H1 (cell line): Measurements from ENCODE around the gene SAPCD1. TPM values are rescaled to one million over a fixed set of nuclear protein-coding genes. Genes with fewer than 3 reads are reported as not detected.
A peak's percentile ranks its signal among the peaks of the same experiment; 100 is the strongest.

Experiments used
- CTCF ChIA-PET: fragments of 300-600 bp; sonication (Branson Sonifier 250); formaldehyde crosslinking; loops from one replicate; lab custom pipeline; 2021; ENCODE audit not compliant: partially characterized antibody; lab: Charles Lee
- POLR2A ChIA-PET: fragments of 300-600 bp; sonication (Branson Sonifier 250); formaldehyde crosslinking; loops from one replicate; lab custom pipeline; 2021; ENCODE audit warnings: inconsistent platforms; ENCODE audit not compliant: partially characterized antibody; lab: Charles Lee
- DNase-seq, 2 experiments: peaks; one replicate each; pipeline versions ENCODE4 v3.0.0 to v3.0.0-alpha.2; 2010 to 2022; ENCODE audit warnings: low spot score in 2 of 2, low read depth in 1 of 2, mixed read lengths in 1 of 2
- FAIRE-seq: peaks from 2 replicates; lab custom pipeline; 2011; peaks lifted over from hg19 to GRCh38; lab: Jason Lieb, UNC
- H2AFZ ChIP-seq: 2 replicates; pipeline ENCODE4 v1.8.1; 2012; ENCODE audit warnings: low read length, inconsistent platforms
- H2AK5ac ChIP-seq: 2 replicates; pipeline ENCODE4 v1.6.1; 2013; ENCODE audit warnings: low read depth, low read length
- H2BK120ac ChIP-seq: replicated peaks from 2 replicates; pipeline ENCODE3; 2013; ENCODE audit warnings: low read depth, low read length, inconsistent platforms
- H2BK12ac ChIP-seq: 2 replicates; pipeline ENCODE4 v1.6.1; 2013; ENCODE audit warnings: low read depth, low read length
- H2BK15ac ChIP-seq: 2 replicates; pipeline ENCODE4 v1.6.1; 2013; ENCODE audit warnings: low read length
- H2BK20ac ChIP-seq: 2 replicates; pipeline ENCODE4 v1.6.1; 2013; ENCODE audit warnings: low read length
- H2BK5ac ChIP-seq: 2 replicates; pipeline ENCODE4 v1.6.1; 2013; ENCODE audit warnings: low read depth, low read length
- H3K14ac ChIP-seq: 2 replicates; pipeline ENCODE4 v1.6.1; 2013; ENCODE audit warnings: inconsistent platforms; ENCODE audit not compliant: insufficient read length
- H3K18ac ChIP-seq: 2 replicates; pipeline ENCODE4 v1.6.1; 2013; ENCODE audit warnings: low read length; ENCODE audit errors: extremely low read depth
- H3K23ac ChIP-seq: 2 replicates; pipeline ENCODE4 v1.6.1; 2013; ENCODE audit warnings: inconsistent platforms; ENCODE audit not compliant: insufficient read length
- H3K23me2 ChIP-seq: 2 replicates; pipeline ENCODE4 v1.6.1; 2013; ENCODE audit warnings: low read depth, low read length
- H3K27ac ChIP-seq: 2 replicates; pipeline ENCODE4 v1.6.1; 2011; ENCODE audit warnings: low read depth, low read length, inconsistent platforms
- H3K27me3 ChIP-seq, 4 experiments: replicated peaks in 1 of 4; 1 replicate in 1 of 4; 2 replicates in 3 of 4; pipeline versions ENCODE4 v1.6.1 to v1.8.1; 2011 to 2013; ENCODE audit warnings: low read length in 3 of 4, mild to moderate bottlenecking in 3 of 4, inconsistent platforms in 2 of 4, mixed read lengths in 2 of 4, moderate library complexity in 1 of 4; ENCODE audit not compliant: control insufficient read depth in 3 of 4, insufficient read depth in 3 of 4; ENCODE audit errors: extremely low read depth in 1 of 4
- H3K36me3 ChIP-seq, 4 experiments: 2 replicates each; pipeline versions ENCODE4 v1.6.1 to v1.8.1; 2011 to 2013; ENCODE audit warnings: mild to moderate bottlenecking in 4 of 4, low read length in 3 of 4, moderate library complexity in 2 of 4, control low read depth in 1 of 4, inconsistent platforms in 1 of 4; ENCODE audit not compliant: insufficient read depth in 4 of 4, control insufficient read depth in 2 of 4
- H3K4ac ChIP-seq: replicated peaks from 2 replicates; pipeline ENCODE3; 2013; ENCODE audit warnings: low read length, low read depth, mixed read lengths, inconsistent platforms; ENCODE audit not compliant: insufficient read length
- H3K4me1 ChIP-seq, 4 experiments: replicated peaks in 1 of 4; 1 replicate in 1 of 4; 2 replicates in 3 of 4; pipeline versions ENCODE4 v1.6.1 to v1.8.1; 2011 to 2013; ENCODE audit warnings: low read length in 3 of 4, inconsistent platforms in 2 of 4, mixed read lengths in 1 of 4; ENCODE audit not compliant: insufficient read depth in 4 of 4, control insufficient read depth in 3 of 4
- H3K4me2 ChIP-seq, 2 experiments: 2 replicates each; pipeline versions ENCODE4 v1.6.1 to v1.8.1; 2011 to 2013; ENCODE audit warnings: low read depth in 2 of 2, low read length in 2 of 2, control low read depth in 1 of 2, inconsistent platforms in 1 of 2, mild to moderate bottlenecking in 1 of 2; ENCODE audit not compliant: insufficient read depth in 1 of 2
- H3K4me3 ChIP-seq, 4 experiments: fragments of 200-600, 300-600 bp in 1 of 4; sonication (generic), shearing (Covaris generic), sonication (Bioruptor Twin) in 1 of 4; 2 replicates each; pipeline versions ENCODE4 v1.5.1 to v1.8.1; 2011 to 2016; ENCODE audit warnings: low read length in 4 of 4, low read depth in 3 of 4, control low read depth in 2 of 4, inconsistent platforms in 2 of 4, mild to moderate bottlenecking in 2 of 4, mixed read lengths in 1 of 4, moderate library complexity in 1 of 4; ENCODE audit not compliant: insufficient read depth in 2 of 4; ENCODE audit errors: extremely low read depth in 1 of 4
- H3K56ac ChIP-seq: replicated peaks from 2 replicates; pipeline ENCODE3; 2013; ENCODE audit warnings: low read depth, mild to moderate bottlenecking, mixed read lengths, low read length, inconsistent platforms; ENCODE audit not compliant: insufficient read length
- H3K79me1 ChIP-seq: 2 replicates; pipeline ENCODE4 v1.6.1; 2013; ENCODE audit warnings: low read depth, low read length, control low read depth
- H3K79me2 ChIP-seq, 2 experiments: 2 replicates each; pipeline versions ENCODE4 v1.6.1 to v1.8.1; 2012 to 2013; ENCODE audit warnings: low read length in 2 of 2, mild to moderate bottlenecking in 2 of 2, inconsistent platforms in 1 of 2; ENCODE audit not compliant: insufficient read depth in 2 of 2, control insufficient read depth in 1 of 2
- H3K9ac ChIP-seq, 4 experiments: replicated peaks in 1 of 4; 1 replicate in 1 of 4; 2 replicates in 3 of 4; pipeline versions ENCODE4 v1.6.1 to v1.8.1; 2011 to 2013; ENCODE audit warnings: low read depth in 3 of 4, low read length in 3 of 4, control low read depth in 2 of 4, mild to moderate bottlenecking in 2 of 4, moderate library complexity in 2 of 4, inconsistent platforms in 1 of 4; ENCODE audit errors: extremely low read depth in 1 of 4
- H3K9me3 ChIP-seq, 2 experiments: 2 replicates each; pipeline versions ENCODE4 v1.6.1 to v1.8.1; 2012 to 2013; ENCODE audit warnings: mild to moderate bottlenecking in 2 of 2, moderate library complexity in 2 of 2, control low read depth in 1 of 2, inconsistent platforms in 1 of 2, low read depth in 1 of 2, low read length in 1 of 2, mixed read lengths in 1 of 2; ENCODE audit not compliant: insufficient read depth in 2 of 2
- H4K20me1 ChIP-seq, 2 experiments: replicated peaks in 1 of 2; 2 replicates each; pipeline versions ENCODE3 to v1.8.1; 2011 to 2013; ENCODE audit warnings: inconsistent platforms in 2 of 2, low read length in 2 of 2, mild to moderate bottlenecking in 1 of 2; ENCODE audit not compliant: insufficient read depth in 2 of 2, control insufficient read depth in 1 of 2
- H4K5ac ChIP-seq: 2 replicates; pipeline ENCODE4 v1.6.1; 2013; ENCODE audit warnings: low read length, low read depth, mixed read lengths, inconsistent platforms; ENCODE audit not compliant: insufficient read length
- H4K8ac ChIP-seq: 2 replicates; pipeline ENCODE4 v1.8.0; 2013; ENCODE audit warnings: mild to moderate bottlenecking, moderate library complexity, low read length, inconsistent platforms; ENCODE audit not compliant: insufficient read depth; ENCODE audit errors: extremely low read depth
- H4K91ac ChIP-seq: replicated peaks from 2 replicates; pipeline ENCODE3; 2013; ENCODE audit warnings: low read length, mixed read lengths, inconsistent platforms; ENCODE audit not compliant: insufficient read length
- CBX5 ChIP-seq: fragments of 300-800, 300-1000 bp; sonication (generic); IDR thresholded peaks from 2 replicates; pipeline ENCODE4 v1.7.1; 2016; ENCODE audit warnings: antibody characterized with exemption, low read length, low read depth
- CHD2 ChIP-seq: IDR thresholded peaks from 2 replicates; pipeline ENCODE4 v1.6.1; 2012; ENCODE audit warnings: low read length, improper control_type of control experiment
- KDM5A ChIP-seq: fragments of 200-600 bp; IDR thresholded peaks from 2 replicates; pipeline ENCODE4 v1.7.1; 2012; ENCODE audit warnings: mild to moderate bottlenecking, low read length, inconsistent platforms, mixed read lengths
- NANOG ChIP-seq: IDR thresholded peaks from 2 replicates; pipeline ENCODE4 v1.6.1; 2011; ENCODE audit warnings: low read length, low read depth, mild to moderate bottlenecking, inconsistent platforms; ENCODE audit not compliant: insufficient read depth, poor library complexity, severe bottlenecking
- RAD21 ChIP-seq, 2 experiments: IDR thresholded peaks in 1 of 2; conservative IDR thresholded peaks in 1 of 2; 2 replicates each; pipeline ENCODE4 v1.6.1; 2011; ENCODE audit warnings: low read depth in 2 of 2, low read length in 2 of 2, improper control_type of control experiment in 1 of 2, inconsistent platforms in 1 of 2, mild to moderate bottlenecking in 1 of 2, moderate library complexity in 1 of 2
- RFX5 ChIP-seq: IDR thresholded peaks from 2 replicates; pipeline ENCODE4 v1.6.1; 2011; ENCODE audit warnings: low read depth, low read length, improper control_type of control experiment, borderline replicate concordance
- RNF2 ChIP-seq: fragments of 200-900, 300-1000 bp; sonication (generic); IDR thresholded peaks from 2 replicates; pipeline ENCODE4 v1.7.1; 2016; ENCODE audit warnings: borderline replicate concordance, low read depth, mild to moderate bottlenecking, antibody characterized with exemption, low read length; ENCODE audit not compliant: poor library complexity, severe bottlenecking; ENCODE audit errors: missing control alignments
- SIRT6 ChIP-seq: IDR thresholded peaks from one replicate; pipeline ENCODE4 v1.7.1; 2012; ENCODE audit warnings: low read length, inconsistent platforms
- WGBS, 2 experiments: shearing (Covaris generic) in 1 of 2; methylation state at CpG; one replicate each; pipeline versions ENCODE4 v1.1.6 to v1.1.7; 2013 to 2015; ENCODE audit warnings: low lambda C conversion rate in 2 of 2, mixed read lengths in 2 of 2, inconsistent platforms in 1 of 2, low coverage in 1 of 2, missing lambda C conversion rate in 1 of 2; ENCODE audit not compliant: insufficient replicate concordance in 2 of 2, insufficient coverage in 1 of 2, insufficient read length in 1 of 2; ENCODE audit errors: extremely low coverage in 1 of 2, missing lambda C conversion rate in 1 of 2; 5-methylcytosine and 5-hydroxymethylcytosine counted together
- polyA plus RNA-seq, 7 experiments: library from polyadenylated mRNA; depleted of rRNA in 3 of 7; stranded (reverse) in 5 of 7; unstranded in 2 of 7; fragments of >200 nt in 5 of 7; fragments of 200-250 nt in 2 of 7; gene quantifications; 1 replicate in 5 of 7; 2 replicates in 1 of 7; 4 replicates in 1 of 7; pipeline versions ENCODE4 v1.2.1 to v1.2.3, GENCODE V29; 2011 to 2013; ENCODE audit warnings: missing spikeins in 2 of 7, mixed read lengths in 2 of 7
- total RNA-seq: library from RNA; stranded (reverse); fragmentation: NEBNext Ultra II Directional; extraction: Animal tissue kit (Norgen Biotek cat#: 25700); gene quantifications from 2 replicates; pipeline ENCODE4 v1.2.1, GENCODE V29; 2021
- TF ChIP-seq, protein P1 (sequence below): IDR thresholded peaks from 2 replicates; pipeline ENCODE4 v1.6.1; 2012; ENCODE audit warnings: inconsistent platforms
- TF ChIP-seq, protein P2 (sequence below): IDR thresholded peaks from 2 replicates; pipeline ENCODE4 v1.6.1; 2012; ENCODE audit warnings: low read length, inconsistent platforms

The SAPCD1 gene
- total and polyA plus RNA-seq, 2 of the 8 experiments (the other 6 are each of a cell fraction or from before 2014, with no cell fraction given): 3.1 to 5.9 TPM

DNA sequence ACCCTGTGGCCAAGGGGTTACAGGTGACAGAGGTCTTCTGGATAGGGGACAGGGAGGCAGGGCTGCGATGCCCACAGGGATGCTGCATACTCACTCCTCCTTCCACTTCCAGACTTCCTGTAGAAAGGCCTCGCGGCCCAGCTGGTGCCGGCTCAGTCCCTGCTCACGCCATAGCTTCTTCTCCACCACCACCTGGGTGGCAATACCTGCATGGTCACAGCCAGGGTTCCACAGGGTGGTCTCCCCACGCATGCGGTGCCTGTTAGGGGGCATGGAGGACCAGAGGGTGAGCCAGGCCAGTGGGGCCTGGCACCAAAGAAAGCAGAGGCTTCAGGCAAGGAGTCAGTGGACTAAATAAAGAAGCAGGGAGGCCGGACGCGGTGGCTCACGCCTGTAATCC is 23.0 kb downstream of the SAPCD1 start:
- Histone ChIP-seq H2BK20ac (no peak overlapping the region), H2BK120ac (no peak overlapping the region), H3K23me2 (0 out of 2 replicates have a peak, but pooled peaks cover 1% of the 10 kb centered on the region), H3K36me3 (peaks cover 32 to 71% (median 43%) of the 10 kb centered on the region in 4 experiments), H4K91ac (no peak overlapping the region), H2AK5ac (no peak overlapping the region), H3K27me3 (no peaks in the 10 kb centered on the region; a peak in 1 of 7 replicates), H3K79me1 (no peaks in the 10 kb centered on the region), H4K5ac (no peak overlapping the region), H3K4me1 (no peaks in the 10 kb centered on the region), H3K14ac (no peak overlapping the region), H3K4me3 (no peak overlapping the region), H2BK12ac (no peak overlapping the region), H3K4me2 (no peak overlapping the region), H3K9ac (no peak overlapping the region), H4K20me1 (peaks cover 1 to 3% of the 10 kb centered on the region in 2 experiments), H3K79me2 (no peaks in the 10 kb centered on the region), H2AFZ (no peak overlapping the region), H2BK5ac (no peak overlapping the region), H3K56ac (no peak overlapping the region), H2BK15ac (no peak overlapping the region), H3K18ac (no peak overlapping the region), H4K8ac (peak overlapping the region; percentile 57; the same call in 1 of the 2 replicates), H3K9me3 (no peaks in the 10 kb centered on the region), H3K23ac (no peak overlapping the region), H3K27ac (no peak overlapping the region), H3K4ac (no peak overlapping the region)
- ChIA-PET POLR2A (interaction anchor here (0.6 to 10.3 kb wide), 10 partner anchors 9 to 146 kb away, joined by 3 to 85 read pairs (median 3); partner anchors contain the start of genes CLIC1, VARS1 and VWA7), CTCF (interaction anchor here (0.6 to 15.6 kb wide), 4 partner anchors 11 to 264 kb away, joined by 3 to 228 read pairs (median 6); partner anchors contain the start of genes VARS1 and VWA7)
- no peak for FAIRE-seq
- 98% methylated on average over 11 of the region's 11 CpGs; no CpG with 5 or more reads in 1 of the 2 experiments for WGBS, 2 experiments
- DNase-seq: no peak
- no peak for TF ChIP-seq KDM5A
- TF ChIP-seq, protein P1, sequence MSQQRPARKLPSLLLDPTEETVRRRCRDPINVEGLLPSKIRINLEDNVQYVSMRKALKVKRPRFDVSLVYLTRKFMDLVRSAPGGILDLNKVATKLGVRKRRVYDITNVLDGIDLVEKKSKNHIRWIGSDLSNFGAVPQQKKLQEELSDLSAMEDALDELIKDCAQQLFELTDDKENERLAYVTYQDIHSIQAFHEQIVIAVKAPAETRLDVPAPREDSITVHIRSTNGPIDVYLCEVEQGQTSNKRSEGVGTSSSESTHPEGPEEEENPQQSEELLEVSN: no peak
- TF ChIP-seq RAD21 (IDR thresholded peaks at IDR 0.05 in 1 of 2, conservative IDR thresholded peaks at IDR 0.05 in 1 of 2; ENCODE audit: low read depth in 2 of 2, low read length in 2 of 2): no peak
- TF ChIP-seq RFX5: no peak
- TF ChIP-seq CBX5: no peak
- no peak for TF ChIP-seq RNF2
- no peak for TF ChIP-seq NANOG
- no peak for TF ChIP-seq SIRT6
- no peak for TF ChIP-seq CHD2
- TF ChIP-seq, protein P2, sequence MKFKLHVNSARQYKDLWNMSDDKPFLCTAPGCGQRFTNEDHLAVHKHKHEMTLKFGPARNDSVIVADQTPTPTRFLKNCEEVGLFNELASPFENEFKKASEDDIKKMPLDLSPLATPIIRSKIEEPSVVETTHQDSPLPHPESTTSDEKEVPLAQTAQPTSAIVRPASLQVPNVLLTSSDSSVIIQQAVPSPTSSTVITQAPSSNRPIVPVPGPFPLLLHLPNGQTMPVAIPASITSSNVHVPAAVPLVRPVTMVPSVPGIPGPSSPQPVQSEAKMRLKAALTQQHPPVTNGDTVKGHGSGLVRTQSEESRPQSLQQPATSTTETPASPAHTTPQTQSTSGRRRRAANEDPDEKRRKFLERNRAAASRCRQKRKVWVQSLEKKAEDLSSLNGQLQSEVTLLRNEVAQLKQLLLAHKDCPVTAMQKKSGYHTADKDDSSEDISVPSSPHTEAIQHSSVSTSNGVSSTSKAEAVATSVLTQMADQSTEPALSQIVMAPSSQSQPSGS: no peak
